Neural cell (in vitro differentiated cells): ENCODE measurements around the gene PIP5K1A. TPM values are rescaled to one million over a fixed set of nuclear protein-coding genes. Genes with fewer than 3 reads are reported as not detected.

Experiments used
- H2AFZ ChIP-seq: fragments of 200-600, 300-800 bp; sonication (generic), shearing (Covaris generic); 2 replicates; pipeline ENCODE4 v1.6.0; 2014; ENCODE audit warnings: low read depth, mild to moderate bottlenecking, antibody characterized with exemption, low read length, moderate library complexity
- H3F3A ChIP-seq: fragments of 200-600 bp; shearing (Covaris generic); 2 replicates; pipeline ENCODE4 v1.6.1; 2016; ENCODE audit warnings: mild to moderate bottlenecking, moderate library complexity, mixed read lengths, antibody characterized with exemption, low read length; ENCODE audit not compliant: insufficient read depth, poor library complexity, severe bottlenecking
- H3K27ac ChIP-seq: fragments of 200-600, 300-800 bp; sonication (generic), shearing (Covaris generic); 2 replicates; pipeline ENCODE4 v1.5.1; 2014; ENCODE audit warnings: mild to moderate bottlenecking, low read length, moderate library complexity
- H3K27me3 ChIP-seq: fragments of 300-800, 200-600 bp; sonication (generic), shearing (Covaris generic); 2 replicates; pipeline ENCODE4 v1.6.0; 2014; ENCODE audit warnings: mild to moderate bottlenecking, low read depth, low read length, moderate library complexity; ENCODE audit not compliant: insufficient read depth
- H3K36me3 ChIP-seq: fragments of 300-800, 200-600 bp; sonication (generic), shearing (Covaris generic); 2 replicates; pipeline ENCODE4 v1.5.1; 2014; ENCODE audit warnings: mild to moderate bottlenecking, antibody characterized with exemption, low read length, moderate library complexity; ENCODE audit not compliant: insufficient read depth
- H3K4me2 ChIP-seq: fragments of 300-800, 200-600 bp; sonication (generic), shearing (Covaris generic); 2 replicates; pipeline ENCODE4 v1.6.0; 2014; ENCODE audit warnings: mild to moderate bottlenecking, low read length
- H3K4me3 ChIP-seq: fragments of 300-800, 200-600 bp; sonication (generic), shearing (Covaris generic); 2 replicates; pipeline ENCODE4 v1.5.1; 2014; ENCODE audit warnings: mild to moderate bottlenecking, low read length, moderate library complexity
- H3K79me2 ChIP-seq: fragments of 200-600 bp; shearing (Covaris generic); replicated peaks from 2 replicates; pipeline ENCODE4 v1.6.0; 2014; ENCODE audit warnings: mild to moderate bottlenecking, low read length, moderate library complexity; ENCODE audit not compliant: insufficient read depth
- H3K9ac ChIP-seq: fragments of 300-800, 200-600 bp; sonication (generic), shearing (Covaris generic); 2 replicates; pipeline ENCODE4 v1.6.1; 2016; ENCODE audit warnings: mild to moderate bottlenecking, low read length, mixed read lengths
- H3K9me2 ChIP-seq: fragments of 200-600 bp; shearing (Covaris generic); 2 replicates; pipeline ENCODE4 v1.6.1; 2016; ENCODE audit warnings: mild to moderate bottlenecking, low read length, mixed read lengths; ENCODE audit not compliant: insufficient read depth
- H3K9me3 ChIP-seq: fragments of 200-600, 300-800 bp; sonication (generic), shearing (Covaris generic); 2 replicates; pipeline ENCODE4 v1.6.1; 2016; ENCODE audit warnings: mild to moderate bottlenecking, mixed run types, low read length, moderate library complexity, mixed read lengths
- H4K20me1 ChIP-seq: fragments of 200-600 bp; shearing (Covaris generic); 2 replicates; pipeline ENCODE4 v1.6.1; 2016; ENCODE audit warnings: mild to moderate bottlenecking, mixed run types; ENCODE audit not compliant: insufficient read depth
- EP300 ChIP-seq: fragments of 450-650 bp; conservative IDR thresholded peaks from 2 replicates; pipeline ENCODE4 v1.6.1; 2014; ENCODE audit warnings: antibody characterized with exemption, mild to moderate bottlenecking, moderate library complexity; ENCODE audit not compliant: poor library complexity, severe bottlenecking
- EZH2 ChIP-seq: fragments of 200-600, 300-800 bp; shearing (Covaris generic), sonication (generic); IDR thresholded peaks from 2 replicates; pipeline ENCODE4 v1.6.1; 2014; ENCODE audit warnings: antibody characterized with exemption, low read length, borderline replicate concordance, mild to moderate bottlenecking; ENCODE audit not compliant: insufficient read depth, poor library complexity, severe bottlenecking
- MXI1 ChIP-seq: fragments of 450-650 bp; conservative IDR thresholded peaks from 2 replicates; pipeline ENCODE4 v1.6.1; 2014; ENCODE audit warnings: antibody characterized with exemption, mild to moderate bottlenecking; ENCODE audit not compliant: poor library complexity, severe bottlenecking
- SMC3 ChIP-seq: fragments of 450-650 bp; conservative IDR thresholded peaks from 2 replicates; pipeline ENCODE4 v1.6.1; 2014; ENCODE audit warnings: antibody characterized with exemption, mild to moderate bottlenecking, moderate library complexity; ENCODE audit not compliant: poor library complexity
- TAF1 ChIP-seq: IDR thresholded peaks from 2 replicates; pipeline ENCODE4 v1.6.1; 2012; ENCODE audit warnings: low read depth
- polyA plus RNA-seq: library from polyadenylated mRNA; depleted of rRNA; stranded (reverse); fragments of >200 nt; gene quantifications from 2 replicates; pipeline ENCODE4 v1.2.3, GENCODE V29; 2014
- TF ChIP-seq, protein P1 (sequence below): IDR thresholded peaks from 2 replicates; pipeline ENCODE4 v1.6.1; 2012; ENCODE audit warnings: borderline replicate concordance

PIP5K1A gene
- polyA plus RNA-seq, 1 donor from 2014 or later: 66.4 TPM

DNA sequence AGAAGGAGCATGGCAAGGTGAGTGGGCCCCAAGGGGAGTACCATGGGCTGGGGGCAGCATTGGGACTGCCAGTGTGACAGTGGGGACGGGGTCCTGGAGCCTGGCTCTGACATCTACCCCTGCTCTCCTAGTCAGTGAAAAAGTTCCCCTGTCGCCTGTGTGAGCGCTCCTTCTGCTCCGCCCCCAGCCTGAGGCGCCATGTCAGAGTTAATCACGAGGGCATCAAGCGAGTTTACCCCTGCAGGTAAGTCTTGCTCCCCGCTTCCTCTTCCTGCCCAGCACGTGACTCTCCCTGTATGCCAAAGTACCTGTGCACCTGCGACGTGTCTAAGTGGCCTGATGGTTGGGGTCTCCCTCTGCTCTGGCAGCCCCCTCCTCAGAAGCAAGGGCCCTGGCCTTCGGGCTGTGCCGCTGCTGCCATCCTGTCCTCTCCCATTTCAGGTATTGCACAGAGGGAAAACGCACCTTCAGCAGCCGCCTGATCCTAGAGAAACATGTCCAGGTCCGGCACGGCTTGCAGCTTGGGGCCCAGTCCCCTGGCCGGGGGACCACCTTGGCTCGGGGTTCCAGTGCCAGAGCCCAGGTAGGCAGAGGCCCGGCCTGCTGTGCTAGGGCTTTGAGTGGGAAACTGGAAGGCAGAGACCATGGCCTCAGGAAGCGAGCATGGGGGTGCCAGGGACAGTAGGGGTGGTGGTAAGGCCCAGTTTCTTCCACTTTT, 91.8 kb downstream of the PIP5K1A start:
- H4K20me1 ChIP-seq: no peaks in the 10 kb centered on the region
- H3K27me3 ChIP-seq: no peaks in the 10 kb centered on the region
- no peak overlapping the region for H3K4me2 ChIP-seq
- no peak overlapping the region for H3K27ac ChIP-seq
- H2AFZ ChIP-seq: no peak overlapping the region
- TF ChIP-seq SMC3: no peak
- no peaks in the 10 kb centered on the region for H3K9me3 ChIP-seq
- no peak overlapping the region for H3K4me3 ChIP-seq
- H3K9ac ChIP-seq: no peak overlapping the region
- no peaks in the 10 kb centered on the region for H3K9me2 ChIP-seq
- no peaks in the 10 kb centered on the region for H3K79me2 ChIP-seq
- H3K36me3 ChIP-seq: peaks cover 11% of the 10 kb centered on the region
- H3F3A ChIP-seq: no peaks in the 10 kb centered on the region

DNA sequence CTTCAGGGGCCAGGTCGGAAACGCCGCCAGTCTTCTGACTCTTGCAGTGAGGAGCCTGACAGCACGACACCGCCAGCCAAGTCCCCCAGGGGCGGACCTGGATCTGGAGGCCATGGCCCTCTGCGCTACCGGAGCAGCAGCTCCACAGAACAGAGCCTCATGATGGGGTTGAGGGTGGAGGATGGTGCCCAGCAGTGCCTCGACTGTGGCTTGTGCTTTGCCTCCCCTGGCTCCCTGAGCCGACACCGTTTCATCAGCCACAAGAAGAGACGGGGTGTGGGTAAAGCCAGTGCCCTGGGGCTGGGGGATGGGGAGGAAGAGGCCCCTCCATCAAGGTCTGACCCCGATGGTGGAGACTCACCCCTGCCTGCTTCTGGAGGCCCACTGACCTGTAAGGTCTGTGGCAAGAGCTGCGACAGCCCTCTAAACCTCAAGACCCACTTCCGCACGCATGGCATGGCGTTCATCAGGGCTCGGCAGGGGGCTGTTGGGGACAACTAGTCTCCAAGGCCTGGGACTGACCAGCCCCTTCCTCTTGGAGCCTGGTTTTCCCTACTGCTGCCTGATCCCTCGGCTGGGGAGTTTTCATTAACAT, 92.5 kb downstream of the PIP5K1A start:
- Histone ChIP-seq H3K36me3 (peaks cover 11% of the 10 kb centered on the region), H2AFZ (no peak overlapping the region), H3K9me2 (no peaks in the 10 kb centered on the region), H3K4me3 (no peak overlapping the region), H3K4me2 (no peak overlapping the region), H3K79me2 (no peaks in the 10 kb centered on the region), H3K27me3 (no peaks in the 10 kb centered on the region), H3K9ac (no peak overlapping the region), H4K20me1 (no peaks in the 10 kb centered on the region), H3K27ac (no peak overlapping the region), H3F3A (no peaks in the 10 kb centered on the region), H3K9me3 (no peaks in the 10 kb centered on the region)
- TF ChIP-seq EP300: no peak

DNA sequence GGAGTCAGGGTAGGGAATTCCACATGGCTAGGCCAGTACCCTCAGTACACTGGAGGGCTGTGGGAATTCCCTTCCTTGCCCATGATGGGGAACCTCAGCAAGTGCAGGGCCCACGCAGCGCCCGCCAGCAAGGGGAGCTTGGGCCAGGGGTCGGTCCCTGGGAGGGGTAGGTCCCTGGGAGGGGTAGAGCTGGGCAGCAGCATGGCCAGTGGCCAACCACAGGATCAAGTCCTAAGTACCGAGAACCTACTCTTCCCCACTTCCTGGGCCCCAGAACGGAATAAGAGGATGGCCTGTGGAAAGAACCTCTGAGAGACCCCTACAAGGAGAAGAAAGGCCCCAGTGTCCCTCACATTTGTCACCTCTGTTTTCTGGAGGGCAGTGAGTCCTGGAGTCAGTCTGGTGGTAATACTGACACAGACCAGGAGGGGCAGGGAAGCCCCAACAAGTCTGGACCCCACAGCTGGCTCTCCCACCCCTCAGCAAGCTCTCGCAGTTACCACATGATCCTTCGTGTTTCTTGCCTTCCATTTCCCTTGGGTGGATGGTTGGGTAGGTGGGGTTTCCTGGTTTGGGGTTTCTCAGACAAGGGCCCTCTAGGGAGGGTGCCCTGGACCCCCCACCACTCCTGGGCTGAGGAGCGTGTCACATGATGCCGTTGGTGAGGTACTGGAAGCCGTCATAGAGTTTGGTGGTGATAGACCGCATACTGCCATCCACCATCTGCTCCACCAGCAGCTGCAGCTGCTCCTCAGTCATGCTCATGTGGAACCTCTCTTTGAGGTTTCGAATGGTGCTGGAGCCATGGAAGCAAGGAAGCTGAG, 94.1 kb downstream of the PIP5K1A start:
- Histone ChIP-seq H3K36me3 (peaks cover 11% of the 10 kb centered on the region), H3K4me3 (no peak overlapping the region), H2AFZ (no peak overlapping the region), H3K9me2 (no peaks in the 10 kb centered on the region), H3K27me3 (no peaks in the 10 kb centered on the region), H3K27ac (no peak overlapping the region), H3K79me2 (no peaks in the 10 kb centered on the region), H3K4me2 (no peak overlapping the region), H3K9me3 (no peaks in the 10 kb centered on the region), H3F3A (no peaks in the 10 kb centered on the region), H4K20me1 (no peaks in the 10 kb centered on the region), H3K9ac (no peak overlapping the region)
- TF ChIP-seq TAF1 (no peak), MXI1 (no peak), EZH2 (no peak)
- TF ChIP-seq, protein P1, sequence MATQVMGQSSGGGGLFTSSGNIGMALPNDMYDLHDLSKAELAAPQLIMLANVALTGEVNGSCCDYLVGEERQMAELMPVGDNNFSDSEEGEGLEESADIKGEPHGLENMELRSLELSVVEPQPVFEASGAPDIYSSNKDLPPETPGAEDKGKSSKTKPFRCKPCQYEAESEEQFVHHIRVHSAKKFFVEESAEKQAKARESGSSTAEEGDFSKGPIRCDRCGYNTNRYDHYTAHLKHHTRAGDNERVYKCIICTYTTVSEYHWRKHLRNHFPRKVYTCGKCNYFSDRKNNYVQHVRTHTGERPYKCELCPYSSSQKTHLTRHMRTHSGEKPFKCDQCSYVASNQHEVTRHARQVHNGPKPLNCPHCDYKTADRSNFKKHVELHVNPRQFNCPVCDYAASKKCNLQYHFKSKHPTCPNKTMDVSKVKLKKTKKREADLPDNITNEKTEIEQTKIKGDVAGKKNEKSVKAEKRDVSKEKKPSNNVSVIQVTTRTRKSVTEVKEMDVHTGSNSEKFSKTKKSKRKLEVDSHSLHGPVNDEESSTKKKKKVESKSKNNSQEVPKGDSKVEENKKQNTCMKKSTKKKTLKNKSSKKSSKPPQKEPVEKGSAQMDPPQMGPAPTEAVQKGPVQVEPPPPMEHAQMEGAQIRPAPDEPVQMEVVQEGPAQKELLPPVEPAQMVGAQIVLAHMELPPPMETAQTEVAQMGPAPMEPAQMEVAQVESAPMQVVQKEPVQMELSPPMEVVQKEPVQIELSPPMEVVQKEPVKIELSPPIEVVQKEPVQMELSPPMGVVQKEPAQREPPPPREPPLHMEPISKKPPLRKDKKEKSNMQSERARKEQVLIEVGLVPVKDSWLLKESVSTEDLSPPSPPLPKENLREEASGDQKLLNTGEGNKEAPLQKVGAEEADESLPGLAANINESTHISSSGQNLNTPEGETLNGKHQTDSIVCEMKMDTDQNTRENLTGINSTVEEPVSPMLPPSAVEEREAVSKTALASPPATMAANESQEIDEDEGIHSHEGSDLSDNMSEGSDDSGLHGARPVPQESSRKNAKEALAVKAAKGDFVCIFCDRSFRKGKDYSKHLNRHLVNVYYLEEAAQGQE: no peak
